GM19324 (cell line): ENCODE measurements around the gene MDFIC.

Experiments
- ATAC-seq: cut with Tn5 transposase; IDR thresholded peaks from one replicate; pipeline ENCODE4 v1.9.1; 2021; ENCODE audit warnings: mild to moderate bottlenecking, moderate library complexity; ENCODE audit not compliant: unreplicated experiment, low FRiP score

Gene MDFIC

GRCh38 chr7:115032715-115033703 is 111.1 kb downstream of the MDFIC start:
- ATAC-seq = no peak

- ATAC-seq = no peak
Observed at GRCh38 chr7:115033917-115034459, 112.1 kb downstream of the MDFIC start.

GRCh38 chr7:115034515-115034914 is 112.6 kb downstream of the MDFIC start:
- ATAC-seq = no peak

DNA sequence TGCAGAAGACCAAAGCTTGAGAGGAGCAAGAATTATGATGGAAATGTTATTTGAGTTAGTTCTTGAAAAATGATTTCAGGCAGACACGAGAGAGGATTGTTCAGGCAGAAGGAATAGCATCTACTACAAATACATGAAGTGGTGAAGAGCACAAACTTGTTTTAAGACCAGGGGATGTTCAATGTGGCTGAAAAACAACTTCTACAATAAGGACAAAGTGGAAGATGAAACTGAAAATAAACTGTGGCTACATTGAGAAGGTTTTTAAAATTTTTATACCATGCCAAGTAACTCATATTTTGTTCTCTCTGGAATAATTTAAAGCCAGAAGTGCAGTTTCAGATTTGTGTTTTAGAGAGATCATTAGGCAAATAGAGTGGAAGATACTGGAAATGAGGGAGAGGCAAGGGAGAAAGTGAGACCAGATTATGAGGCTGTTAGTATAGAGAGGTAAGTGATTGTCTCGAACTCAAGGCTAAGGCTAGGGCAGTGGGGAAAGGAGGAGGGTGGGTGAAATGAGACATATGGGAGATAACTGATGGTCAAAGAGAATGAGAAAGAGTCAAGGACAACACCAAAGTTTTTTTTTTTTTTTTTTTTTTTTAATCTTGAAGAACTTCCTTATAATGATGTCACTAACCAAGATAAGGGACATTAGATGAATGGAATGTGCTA is 115.4 kb downstream of the MDFIC start:
- ATAC-seq = no peak

DNA sequence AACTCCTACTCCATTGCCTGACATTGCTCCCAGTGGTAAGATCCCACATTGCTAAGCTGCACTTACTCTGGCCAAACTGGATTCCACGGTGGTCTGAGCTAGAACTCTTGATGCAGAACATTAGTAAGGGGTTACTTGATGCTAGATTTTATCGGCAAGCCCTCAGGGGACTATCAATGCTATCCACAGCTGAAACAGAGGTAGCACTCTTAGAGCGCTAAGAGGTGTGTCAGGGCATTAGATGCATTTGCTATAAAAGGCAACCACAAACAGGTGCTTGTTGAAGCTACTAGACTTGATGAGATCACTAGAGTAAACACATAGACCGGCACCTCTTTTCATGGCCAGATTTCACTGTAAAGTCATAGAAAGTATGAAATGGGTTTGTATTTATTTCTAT is 116.3 kb downstream of the MDFIC start:
- ATAC-seq = no peak

- ATAC-seq = no peak
Observed at GRCh38 chr7:115040057-115040456, 118.2 kb downstream of the MDFIC start.

DNA sequence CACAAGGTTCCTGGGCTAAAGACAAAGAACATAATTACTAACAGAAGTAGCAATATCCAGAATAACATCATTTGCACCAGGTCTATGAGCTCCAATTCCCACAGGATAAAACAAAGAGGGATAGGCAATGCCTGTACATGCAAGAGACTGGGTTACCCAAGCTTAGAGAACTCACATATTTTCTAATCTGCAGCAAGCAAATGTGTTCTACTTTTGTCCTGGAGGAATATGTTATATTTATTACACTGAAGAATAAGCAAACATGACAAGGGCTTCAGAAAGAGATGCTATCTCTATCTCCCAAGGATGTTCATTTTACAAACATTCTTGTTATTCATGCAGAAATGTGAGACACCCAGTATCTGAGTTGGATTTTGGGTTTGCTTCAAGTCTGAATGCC is 118.6 kb downstream of the MDFIC start:
- ATAC-seq = no peak

DNA sequence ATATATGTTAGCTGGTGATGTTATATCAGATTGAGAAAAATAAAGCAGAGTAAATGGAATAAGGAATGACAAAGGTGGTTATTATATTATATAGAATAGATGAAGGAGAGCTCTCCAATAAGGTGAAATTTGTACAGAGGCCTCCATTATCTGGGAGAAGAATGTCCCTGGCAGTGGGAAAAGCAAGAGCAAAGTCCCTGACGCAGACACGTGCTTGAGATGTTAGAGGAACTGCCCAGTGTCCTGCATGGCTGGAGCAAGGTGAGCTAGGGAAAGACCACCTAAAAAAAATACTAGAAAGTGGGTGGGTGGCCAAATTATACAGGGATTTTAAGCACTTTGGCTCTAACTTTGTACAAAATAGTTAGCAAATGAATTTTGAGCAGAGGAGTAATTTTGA is 120.7 kb downstream of the MDFIC start:
- no peak for ATAC-seq

DNA sequence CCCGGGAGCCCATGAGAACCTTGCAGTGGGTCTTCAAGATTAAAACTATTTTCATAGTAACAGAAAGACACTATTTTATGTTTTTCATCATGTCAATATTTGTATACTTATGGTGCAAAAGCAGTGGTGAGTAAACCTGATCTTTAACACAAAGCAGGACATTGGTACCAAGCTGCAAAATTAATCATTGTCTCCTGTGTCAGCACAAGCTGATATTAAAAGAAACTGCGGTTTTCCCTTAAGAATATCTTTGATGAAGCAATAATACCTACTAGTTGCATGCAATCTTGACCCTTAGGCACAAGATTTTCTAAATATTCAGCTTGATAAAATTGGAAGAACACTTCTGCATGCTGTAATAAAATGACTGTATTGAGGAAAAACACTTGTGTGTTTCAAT is 121.7 kb downstream of the MDFIC start:
- ATAC-seq = no peak

DNA sequence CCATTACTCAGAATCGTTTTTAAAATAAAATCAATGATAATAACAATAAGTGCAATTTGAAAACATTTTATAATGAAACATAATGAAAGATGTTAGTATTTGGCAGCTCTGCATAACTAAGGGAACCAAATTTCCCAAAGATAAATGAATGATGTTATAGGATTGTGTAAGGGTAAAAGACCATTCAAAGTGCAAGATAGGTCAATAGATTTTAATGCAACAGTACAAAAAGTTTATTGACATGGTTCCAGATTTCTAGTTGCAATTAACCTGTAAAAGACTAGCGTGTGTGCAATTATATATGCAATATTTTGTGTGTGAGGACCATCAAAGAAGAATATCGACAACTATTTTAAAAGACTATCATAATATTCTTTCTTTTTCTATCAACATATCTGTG is 122.3 kb downstream of the MDFIC start:
- no peak for ATAC-seq

- no peak for ATAC-seq
Observed at GRCh38 chr7:115047958-115048720, 126.2 kb downstream of the MDFIC start.

- ATAC-seq = no peak
Observed at GRCh38 chr7:115052706-115053105, 130.8 kb downstream of the MDFIC start.

DNA sequence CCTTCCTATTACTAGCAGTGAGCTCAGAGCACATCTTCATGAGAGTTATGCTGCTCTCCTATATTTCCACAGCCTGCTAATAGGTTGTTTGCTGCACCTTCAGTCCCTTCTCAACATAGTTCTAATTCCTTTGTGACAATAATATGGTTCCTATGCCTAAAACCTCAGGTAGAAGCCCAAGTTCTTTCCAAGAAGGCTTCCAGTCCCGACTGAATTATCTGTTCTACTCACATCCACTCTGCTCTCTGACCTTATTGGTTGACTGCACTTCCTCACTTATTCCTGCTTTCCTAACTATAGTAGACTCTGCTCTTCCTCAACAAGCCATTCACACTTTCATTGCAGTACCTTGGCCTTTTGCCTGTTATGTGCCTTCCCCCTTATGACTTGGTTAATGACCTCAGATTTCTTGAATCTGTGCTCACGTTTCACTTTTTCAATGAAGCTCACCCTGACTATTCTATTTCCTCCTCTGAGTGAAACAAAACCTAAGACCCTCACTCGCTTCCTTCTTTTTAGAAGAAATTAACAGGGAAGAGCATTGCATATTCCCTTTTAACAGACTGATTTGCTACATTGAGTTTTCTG is 132.7 kb downstream of the MDFIC start:
- no peak for ATAC-seq

DNA sequence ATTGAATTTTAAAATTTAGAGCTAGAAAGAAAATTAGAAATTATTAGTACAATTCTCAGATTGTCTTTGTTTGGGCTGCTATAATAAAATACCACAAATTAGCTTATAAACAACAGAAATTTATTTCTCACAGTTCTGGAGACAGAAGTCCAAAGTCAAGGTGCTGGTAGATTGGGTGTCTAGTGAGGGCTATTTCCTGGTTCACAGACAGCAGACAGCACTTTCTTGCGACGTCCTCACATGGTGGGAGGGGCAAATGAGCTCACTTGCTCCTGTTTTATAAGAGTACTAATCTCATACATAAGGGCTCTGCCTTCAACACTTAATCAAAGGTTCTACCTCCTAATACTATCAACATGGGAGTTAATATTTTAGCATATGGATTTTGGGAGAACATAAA is 134.1 kb downstream of the MDFIC start:
- ATAC-seq = no peak

DNA sequence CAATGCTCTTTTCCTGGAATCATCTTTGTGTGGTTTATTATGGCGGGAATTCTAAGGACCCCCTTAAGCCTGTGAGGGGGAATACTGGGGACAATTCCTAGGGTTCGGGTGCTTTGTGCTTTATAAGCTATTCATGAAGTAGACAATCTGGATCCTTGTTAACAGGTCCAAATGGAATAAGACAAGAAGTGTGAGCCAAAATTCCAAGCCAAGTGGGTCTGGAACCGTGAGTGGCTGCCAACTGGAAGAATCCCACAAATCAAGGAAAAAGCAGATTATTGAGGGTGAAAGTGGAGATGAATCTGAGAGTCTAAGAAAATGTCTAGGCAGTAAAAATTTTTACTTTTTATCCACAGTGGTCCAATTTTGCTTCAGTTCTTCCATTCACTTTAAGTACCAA is 136.8 kb downstream of the MDFIC start:
- no peak for ATAC-seq

DNA sequence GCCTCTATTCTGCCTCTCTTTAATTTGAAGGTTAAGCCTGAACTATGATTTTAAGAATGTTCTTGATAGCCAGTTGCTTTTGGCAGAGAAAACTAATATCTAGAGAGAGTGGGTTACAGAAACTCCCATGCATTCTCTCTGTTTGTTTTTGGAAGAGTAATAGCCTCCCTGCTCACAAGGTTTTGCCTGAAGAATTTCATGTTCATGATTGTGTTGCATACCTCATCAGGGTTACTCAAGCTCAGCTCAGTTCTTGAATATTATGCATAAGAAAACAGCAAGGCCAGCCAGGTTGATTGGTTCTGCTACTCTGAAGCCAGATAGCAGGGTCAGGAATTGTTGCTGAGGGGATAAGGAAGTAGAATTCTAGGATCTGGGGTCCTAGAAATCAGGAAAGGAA is 137.4 kb downstream of the MDFIC start:
- ATAC-seq = no peak

GRCh38 chr7:115060095-115060870 is 138.4 kb downstream of the MDFIC start:
- peak; percentile 73 for ATAC-seq

DNA sequence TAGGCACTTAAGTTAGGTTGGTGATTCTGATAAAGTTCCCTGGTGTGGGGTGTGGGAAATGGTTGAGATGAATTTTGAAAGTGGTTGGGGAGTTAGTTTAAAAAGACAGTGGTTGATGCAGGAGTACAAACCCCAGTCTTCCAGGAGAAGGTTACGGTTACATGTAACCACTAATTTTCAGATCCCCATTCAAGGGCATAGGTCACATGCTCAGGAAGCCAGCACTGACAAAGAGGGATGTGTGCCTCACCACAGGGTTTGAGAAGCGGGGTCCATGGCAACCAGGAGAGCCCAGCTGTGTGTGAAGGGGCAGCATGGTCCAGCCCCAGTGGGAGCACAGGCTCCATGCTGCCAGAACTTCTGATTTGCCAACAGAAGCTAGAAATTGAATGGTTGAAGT is 144.2 kb downstream of the MDFIC start:
- ATAC-seq = no peak

GRCh38 chr7:115066634-115067033 is 144.7 kb downstream of the MDFIC start:
- ATAC-seq = peak; percentile 39

DNA sequence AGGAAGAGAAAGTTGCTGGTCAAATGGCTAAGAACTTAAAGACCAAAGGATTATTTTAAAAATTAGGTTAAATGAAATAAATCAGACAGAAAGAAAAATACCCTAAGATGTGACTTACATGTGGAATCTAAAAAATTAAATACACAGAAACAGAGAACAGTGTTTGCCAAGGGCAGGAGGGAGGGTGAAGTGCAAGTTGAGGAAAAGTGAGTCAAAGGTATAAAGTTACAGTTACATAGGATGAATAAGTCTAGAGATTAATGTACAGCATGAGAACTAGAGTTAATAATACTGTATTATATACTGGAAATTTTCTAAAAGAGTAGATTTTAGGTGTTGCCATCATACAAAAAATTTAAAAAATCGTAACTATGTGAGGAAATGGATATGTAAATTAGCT is 146.3 kb downstream of the MDFIC start:
- no peak for ATAC-seq
